Progenitor cell of endocrine pancreas (in vitro differentiated cells): Measurements from ENCODE around the gene SH3GLB2. TPM values are rescaled to one million over a fixed set of nuclear protein-coding genes. Genes with fewer than 3 reads are reported as not detected.

Experiments
- DNase-seq: peaks from one replicate; pipeline ENCODE4 v3.0.0; 2021; ENCODE audit warnings: low spot score; ENCODE audit not compliant: unreplicated experiment
- H3K27ac Mint-ChIP-seq: 2 replicates; pipeline ENCODE4 v1.8.0; 2021; ENCODE audit warnings: mild to moderate bottlenecking, moderate library complexity, mixed read lengths
- H3K27me3 Mint-ChIP-seq: 2 replicates; pipeline ENCODE4 v1.8.0; 2021; ENCODE audit warnings: mixed read lengths
- H3K36me3 Mint-ChIP-seq: 2 replicates; pipeline ENCODE4 v1.8.0; 2022; ENCODE audit warnings: mixed read lengths; ENCODE audit not compliant: insufficient read depth
- H3K4me1 Mint-ChIP-seq: 2 replicates; pipeline ENCODE4 v1.8.0; 2021; ENCODE audit warnings: low read depth, mixed read lengths
- H3K4me3 Mint-ChIP-seq: 2 replicates; pipeline ENCODE4 v1.8.0; 2021; ENCODE audit warnings: low read depth, mild to moderate bottlenecking, moderate library complexity, mixed read lengths
- H3K9me3 Mint-ChIP-seq: 2 replicates; pipeline ENCODE4 v1.8.0; 2021; ENCODE audit warnings: low read depth, mixed read lengths
- total RNA-seq: library from RNA; stranded (reverse); gene quantifications from 2 replicates; pipeline ENCODE4 v1.2.1, GENCODE V29; 2021
- TF ChIP-seq, protein P1 (sequence below): fragments of 200-600 bp; sonication (generic); IDR thresholded peaks from one replicate; pipeline ENCODE4 v1.5.0; 2021; ENCODE audit warnings: antibody characterized with exemption, mild to moderate bottlenecking; ENCODE audit not compliant: unreplicated experiment

The SH3GLB2 gene
- total RNA-seq, 1 donor from 2014 or later = 183 TPM

DNA sequence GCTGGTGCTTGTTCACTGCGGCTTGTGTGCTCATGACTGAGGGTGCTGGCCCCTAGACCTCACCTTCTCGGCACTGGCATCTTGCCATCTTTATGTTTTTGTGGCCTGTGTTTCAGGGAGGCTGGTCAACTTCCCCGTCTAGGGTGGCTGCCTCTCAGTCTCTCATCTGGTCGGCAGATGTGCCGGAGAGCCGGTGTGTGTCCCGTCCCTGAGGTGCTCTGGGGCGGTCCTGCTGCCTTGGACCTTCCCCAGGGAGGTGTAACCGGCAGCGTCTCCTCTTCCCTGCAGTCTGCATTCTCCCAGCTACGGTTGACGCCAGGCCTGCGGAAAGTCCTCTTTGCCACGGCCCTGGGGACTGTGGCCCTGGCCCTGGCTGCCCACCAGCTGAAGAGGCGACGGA, 13.9 kb upstream of the SH3GLB2 start:
- Mint-ChIP-seq H3K4me3 (no peak overlapping the region), H3K27me3 (no peaks in the 10 kb centered on the region), H3K27ac (no peak overlapping the region), H3K4me1 (peaks cover 3% of the 10 kb centered on the region), H3K36me3 (peaks cover 9% of the 10 kb centered on the region), H3K9me3 (no peaks in the 10 kb centered on the region)
- DNase-seq = no peak
- TF ChIP-seq, protein P1, sequence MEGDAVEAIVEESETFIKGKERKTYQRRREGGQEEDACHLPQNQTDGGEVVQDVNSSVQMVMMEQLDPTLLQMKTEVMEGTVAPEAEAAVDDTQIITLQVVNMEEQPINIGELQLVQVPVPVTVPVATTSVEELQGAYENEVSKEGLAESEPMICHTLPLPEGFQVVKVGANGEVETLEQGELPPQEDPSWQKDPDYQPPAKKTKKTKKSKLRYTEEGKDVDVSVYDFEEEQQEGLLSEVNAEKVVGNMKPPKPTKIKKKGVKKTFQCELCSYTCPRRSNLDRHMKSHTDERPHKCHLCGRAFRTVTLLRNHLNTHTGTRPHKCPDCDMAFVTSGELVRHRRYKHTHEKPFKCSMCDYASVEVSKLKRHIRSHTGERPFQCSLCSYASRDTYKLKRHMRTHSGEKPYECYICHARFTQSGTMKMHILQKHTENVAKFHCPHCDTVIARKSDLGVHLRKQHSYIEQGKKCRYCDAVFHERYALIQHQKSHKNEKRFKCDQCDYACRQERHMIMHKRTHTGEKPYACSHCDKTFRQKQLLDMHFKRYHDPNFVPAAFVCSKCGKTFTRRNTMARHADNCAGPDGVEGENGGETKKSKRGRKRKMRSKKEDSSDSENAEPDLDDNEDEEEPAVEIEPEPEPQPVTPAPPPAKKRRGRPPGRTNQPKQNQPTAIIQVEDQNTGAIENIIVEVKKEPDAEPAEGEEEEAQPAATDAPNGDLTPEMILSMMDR = no peak

DNA sequence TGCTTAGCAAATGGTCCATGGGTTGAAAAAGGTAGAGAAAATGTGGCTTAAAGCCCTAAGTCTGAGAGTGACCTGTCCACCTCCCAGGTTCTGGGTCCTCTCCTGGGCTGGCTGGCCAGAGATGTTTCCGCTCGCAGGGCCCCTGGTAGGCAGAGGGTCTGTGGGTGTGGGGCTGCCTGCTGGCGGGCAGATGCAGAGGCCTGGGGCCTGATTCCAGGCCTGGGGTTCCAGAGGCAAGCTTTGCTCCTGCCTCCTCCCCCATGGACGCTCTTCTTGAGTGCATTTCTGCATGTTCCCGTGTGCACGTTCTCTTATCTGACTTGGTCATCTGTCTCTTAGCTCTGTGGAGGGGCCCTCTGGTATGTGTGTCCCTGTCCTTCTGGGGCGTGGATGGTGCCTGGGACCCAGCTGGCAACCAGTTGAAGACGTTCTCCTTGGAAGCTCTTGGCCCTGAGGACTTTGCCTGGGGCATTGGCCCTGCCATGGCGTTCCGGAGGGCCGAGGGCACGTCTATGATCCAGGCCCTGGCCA, 12.0 kb upstream of the SH3GLB2 start:
- Mint-ChIP-seq H3K4me1 (peaks cover 10% of the 10 kb centered on the region), H3K27me3 (no peaks in the 10 kb centered on the region), H3K9me3 (no peaks in the 10 kb centered on the region), H3K36me3 (peaks cover 9% of the 10 kb centered on the region), H3K4me3 (no peak overlapping the region), H3K27ac (no peak overlapping the region)
- TF ChIP-seq, protein P1 = no peak
- no peak for DNase-seq

DNA sequence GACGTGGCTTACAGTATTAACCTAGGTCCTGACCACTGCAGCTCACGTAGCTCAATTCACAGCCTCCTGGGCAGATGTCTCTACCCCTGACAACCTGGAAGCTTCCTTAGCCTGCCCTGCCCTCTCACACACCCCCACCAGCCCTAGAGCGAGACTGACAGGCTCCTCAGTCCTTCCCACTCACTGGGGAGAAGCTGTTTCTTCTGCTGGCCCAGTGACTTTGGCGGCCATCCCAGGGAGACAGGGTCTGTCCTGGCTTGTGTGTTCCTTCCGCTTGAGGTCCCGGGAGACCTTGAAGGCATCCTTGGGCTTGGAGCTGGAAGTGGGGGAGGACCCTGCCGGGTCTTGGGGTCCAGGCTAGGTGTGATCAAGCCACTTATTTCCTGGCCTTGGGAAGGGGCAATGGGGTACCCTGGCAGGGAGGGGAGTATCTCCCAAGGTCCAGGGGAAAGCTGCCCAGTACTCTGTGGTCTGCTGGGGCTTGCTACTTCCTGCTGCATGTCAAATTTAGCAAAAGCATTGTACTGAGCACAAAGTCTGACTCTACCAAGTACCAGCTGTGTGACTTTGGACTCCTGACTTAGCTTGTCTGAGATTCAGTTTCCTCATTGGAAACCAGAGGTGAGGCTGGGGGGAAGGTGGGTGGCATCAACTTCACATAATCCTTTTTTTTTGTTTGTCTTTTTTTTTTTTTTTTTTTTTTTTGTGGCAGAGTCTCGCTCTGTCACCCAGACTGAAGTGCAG, 10.2 kb upstream of the SH3GLB2 start:
- DNase-seq = no peak
- Mint-ChIP-seq H3K9me3 (no peaks in the 10 kb centered on the region), H3K27ac (no peak overlapping the region), H3K4me3 (peak overlapping the region; percentile 93), H3K4me1 (peaks cover 10% of the 10 kb centered on the region), H3K27me3 (no peaks in the 10 kb centered on the region), H3K36me3 (peaks cover 7% of the 10 kb centered on the region)
- TF ChIP-seq, protein P1 = no peak

DNA sequence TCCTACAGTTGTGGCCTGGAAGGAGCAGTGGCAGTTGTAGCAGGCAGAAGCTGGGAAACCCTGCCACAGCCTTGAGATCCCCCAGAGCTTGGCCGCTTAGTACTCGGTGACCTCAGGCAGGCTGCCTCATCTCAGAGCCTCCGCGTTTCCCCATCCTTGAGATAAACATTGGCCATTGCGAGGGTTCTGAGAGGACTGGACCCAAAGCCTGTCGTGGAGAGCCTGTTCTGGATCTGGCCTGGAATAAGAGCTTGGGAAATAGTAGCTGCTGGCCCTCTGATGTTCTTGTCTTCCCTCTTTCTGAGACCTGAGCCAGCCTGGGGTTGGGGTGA, 9.6 kb upstream of the SH3GLB2 start:
- Mint-ChIP-seq H3K27me3 (no peaks in the 10 kb centered on the region), H3K36me3 (peaks cover 7% of the 10 kb centered on the region), H3K4me1 (peaks cover 11% of the 10 kb centered on the region), H3K9me3 (no peaks in the 10 kb centered on the region), H3K27ac (no peak overlapping the region), H3K4me3 (peak overlapping the region; percentile 93)
- TF ChIP-seq, protein P1 = no peak
- DNase-seq = no peak

DNA sequence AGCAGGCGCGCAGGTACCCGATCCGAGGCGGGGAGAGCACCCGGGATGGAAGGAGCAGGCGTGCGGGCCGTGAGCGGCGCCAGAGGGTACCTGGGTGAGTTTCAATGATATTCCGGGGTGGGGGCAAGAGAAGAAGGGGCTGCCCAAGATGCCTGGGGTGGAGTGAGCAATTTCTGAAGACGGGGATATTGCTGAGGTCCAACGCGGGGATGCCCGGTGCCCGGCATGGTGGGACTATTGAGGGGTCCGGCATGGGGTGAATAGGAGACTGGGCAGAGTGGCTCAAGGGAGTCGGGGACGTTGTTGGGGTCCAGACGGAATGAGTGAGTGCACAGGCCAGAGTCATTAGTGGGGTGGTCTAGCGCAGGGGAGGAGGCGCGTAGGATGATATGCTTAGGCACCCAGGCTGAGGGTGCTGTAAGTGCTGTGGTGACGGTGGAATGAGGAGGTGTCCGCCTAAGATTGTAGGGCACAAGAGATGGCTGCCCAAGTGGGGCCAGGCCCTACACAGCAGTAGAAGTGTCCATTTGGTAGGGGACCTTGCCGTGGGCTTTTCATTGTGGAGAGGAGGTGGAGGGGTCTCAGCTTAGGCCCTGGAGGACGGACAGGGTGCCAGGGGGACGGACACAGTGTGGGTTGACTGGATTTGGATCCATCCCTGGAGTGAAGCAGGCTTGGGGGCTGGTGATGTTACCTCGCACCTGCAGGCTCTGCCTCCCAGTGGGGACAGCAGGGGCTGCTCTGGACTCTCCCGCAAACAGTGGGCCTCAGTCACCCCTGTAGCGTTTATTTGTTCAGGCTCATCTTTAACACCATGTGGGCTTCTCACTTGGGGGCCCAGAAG, 9.0 kb upstream of the SH3GLB2 start:
- H3K9me3 Mint-ChIP-seq = no peaks in the 10 kb centered on the region
- TF ChIP-seq, protein P1 = no peak
- peak overlapping the region; percentile 86 for H3K27ac Mint-ChIP-seq
- H3K4me1 Mint-ChIP-seq = peaks cover 11% of the 10 kb centered on the region
- no peaks in the 10 kb centered on the region for H3K27me3 Mint-ChIP-seq
- H3K36me3 Mint-ChIP-seq = peaks cover 1% of the 10 kb centered on the region
- peak overlapping the region; percentile 93 for H3K4me3 Mint-ChIP-seq
- no peak for DNase-seq
